Lower leg skin (tissue), 3 donors: Measurements from ENCODE around the gene PPIP5K2.

Experiments used
- POLR2A ChIP-seq, 2 donors: fragments of 450-650 bp; IDR thresholded peaks; one replicate each; pipeline ENCODE4 v1.6.1; 2016 to 2017; ENCODE audit warnings: antibody characterized with exemption in 2 of 2, mild to moderate bottlenecking in 1 of 2, moderate library complexity in 1 of 2
- TF ChIP-seq, protein P1 (sequence below), 3 donors: fragments of 450-650 bp; IDR thresholded peaks; one replicate each; pipeline ENCODE4 v1.5.1; 2016; ENCODE audit warnings: antibody characterized with exemption in 3 of 3, mild to moderate bottlenecking in 3 of 3, moderate library complexity in 2 of 3

GRCh38 chr5:103122242-103122641, 2.1 kb downstream of the PPIP5K2 start:
- TF ChIP-seq, protein P1, sequence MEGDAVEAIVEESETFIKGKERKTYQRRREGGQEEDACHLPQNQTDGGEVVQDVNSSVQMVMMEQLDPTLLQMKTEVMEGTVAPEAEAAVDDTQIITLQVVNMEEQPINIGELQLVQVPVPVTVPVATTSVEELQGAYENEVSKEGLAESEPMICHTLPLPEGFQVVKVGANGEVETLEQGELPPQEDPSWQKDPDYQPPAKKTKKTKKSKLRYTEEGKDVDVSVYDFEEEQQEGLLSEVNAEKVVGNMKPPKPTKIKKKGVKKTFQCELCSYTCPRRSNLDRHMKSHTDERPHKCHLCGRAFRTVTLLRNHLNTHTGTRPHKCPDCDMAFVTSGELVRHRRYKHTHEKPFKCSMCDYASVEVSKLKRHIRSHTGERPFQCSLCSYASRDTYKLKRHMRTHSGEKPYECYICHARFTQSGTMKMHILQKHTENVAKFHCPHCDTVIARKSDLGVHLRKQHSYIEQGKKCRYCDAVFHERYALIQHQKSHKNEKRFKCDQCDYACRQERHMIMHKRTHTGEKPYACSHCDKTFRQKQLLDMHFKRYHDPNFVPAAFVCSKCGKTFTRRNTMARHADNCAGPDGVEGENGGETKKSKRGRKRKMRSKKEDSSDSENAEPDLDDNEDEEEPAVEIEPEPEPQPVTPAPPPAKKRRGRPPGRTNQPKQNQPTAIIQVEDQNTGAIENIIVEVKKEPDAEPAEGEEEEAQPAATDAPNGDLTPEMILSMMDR (IDR thresholded peaks at IDR 0.05) = no peak
- TF ChIP-seq POLR2A (IDR thresholded peaks at IDR 0.05) = no peak
